ENCODE data around the gene FOXK1. TPM values are rescaled to one million over a fixed set of nuclear protein-coding genes. Genes with fewer than 3 reads are reported as not detected.
A peak's percentile ranks its signal among the peaks of the same experiment; 100 is the strongest.

FOXK1 gene
- total and polyA plus RNA-seq, 9 of the 15 experiments (the other 6 are each of a cell fraction or from before 2014, with no cell fraction given) = 0.32 to 45.5 (median 8.1) TPM

DNA sequence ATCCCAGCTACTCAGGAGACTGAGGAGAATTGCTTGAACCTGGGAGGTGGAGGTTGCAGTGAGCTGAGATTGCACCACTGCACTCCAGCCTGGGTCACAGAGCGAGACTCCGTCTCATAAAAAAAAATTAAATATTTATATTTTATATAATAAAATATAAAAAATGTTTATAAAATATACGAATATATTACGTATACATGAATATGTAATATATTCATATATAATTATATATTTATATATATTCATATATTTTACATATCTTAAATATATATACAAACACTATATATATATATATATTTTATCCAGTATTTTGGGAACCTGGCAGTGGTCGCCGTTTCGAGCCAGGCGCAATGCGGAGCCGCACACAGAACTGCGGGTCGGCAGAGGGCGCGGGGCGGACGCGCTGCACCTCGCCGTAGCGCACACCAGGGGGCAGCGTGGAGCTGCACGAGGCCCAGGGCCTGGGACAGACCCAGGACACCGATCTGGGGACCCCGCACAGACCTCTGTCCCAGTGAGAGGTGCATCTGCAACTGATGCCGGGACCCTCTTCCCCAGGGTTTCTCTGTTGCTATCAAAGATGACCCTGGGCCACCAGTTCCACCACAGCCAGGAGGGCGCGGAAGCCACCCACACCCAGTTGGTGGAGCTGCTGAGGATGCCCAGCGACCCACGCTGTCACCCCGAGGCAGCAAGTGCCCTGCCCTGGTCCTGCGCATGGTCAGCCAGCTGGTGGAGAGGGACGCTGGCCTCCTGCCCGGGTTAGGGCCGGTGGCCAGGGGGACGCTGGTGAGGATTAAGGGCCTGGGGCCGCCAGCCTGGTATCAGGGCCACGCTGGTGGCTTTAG lies 116.0 kb downstream of the FOXK1 start (continued):
- no peak for TF ChIP-seq PHB2 (IDR thresholded peaks at IDR 0.05; ENCODE audit: low read depth)
- TF ChIP-seq, protein P1, sequence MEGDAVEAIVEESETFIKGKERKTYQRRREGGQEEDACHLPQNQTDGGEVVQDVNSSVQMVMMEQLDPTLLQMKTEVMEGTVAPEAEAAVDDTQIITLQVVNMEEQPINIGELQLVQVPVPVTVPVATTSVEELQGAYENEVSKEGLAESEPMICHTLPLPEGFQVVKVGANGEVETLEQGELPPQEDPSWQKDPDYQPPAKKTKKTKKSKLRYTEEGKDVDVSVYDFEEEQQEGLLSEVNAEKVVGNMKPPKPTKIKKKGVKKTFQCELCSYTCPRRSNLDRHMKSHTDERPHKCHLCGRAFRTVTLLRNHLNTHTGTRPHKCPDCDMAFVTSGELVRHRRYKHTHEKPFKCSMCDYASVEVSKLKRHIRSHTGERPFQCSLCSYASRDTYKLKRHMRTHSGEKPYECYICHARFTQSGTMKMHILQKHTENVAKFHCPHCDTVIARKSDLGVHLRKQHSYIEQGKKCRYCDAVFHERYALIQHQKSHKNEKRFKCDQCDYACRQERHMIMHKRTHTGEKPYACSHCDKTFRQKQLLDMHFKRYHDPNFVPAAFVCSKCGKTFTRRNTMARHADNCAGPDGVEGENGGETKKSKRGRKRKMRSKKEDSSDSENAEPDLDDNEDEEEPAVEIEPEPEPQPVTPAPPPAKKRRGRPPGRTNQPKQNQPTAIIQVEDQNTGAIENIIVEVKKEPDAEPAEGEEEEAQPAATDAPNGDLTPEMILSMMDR (IDR thresholded peaks at IDR 0.05 in 2 of 3, conservative IDR thresholded peaks at IDR 0.05 in 1 of 3; ENCODE audit: insufficient read depth in 2 of 3, low read depth in 1 of 3, low read length in 3 of 3) = peak; percentile 87 to 99 (median 99)
- TF ChIP-seq NRF1 (conservative IDR thresholded peaks at IDR 0.05 in 1 of 2, IDR thresholded peaks at IDR 0.05 in 1 of 2) = 0 out of 4 replicates have a peak, but pooled peaks of 1 of the 2 experiments have one; percentile 37
- TF ChIP-seq STAG1 (CRISPR knock-in tag; IDR thresholded peaks at IDR 0.05; ENCODE audit: borderline replicate concordance) = peak; percentile 87; the same call in 1 of the 2 replicates
- TF ChIP-seq RB1 (IDR thresholded peaks at IDR 0.05; ENCODE audit: low read depth) = peak; percentile 70; the same call in 1 of the 2 replicates
- no peak for TF ChIP-seq KLF1 (tag; IDR thresholded peaks at IDR 0.05)
- TF ChIP-seq, protein P2, sequence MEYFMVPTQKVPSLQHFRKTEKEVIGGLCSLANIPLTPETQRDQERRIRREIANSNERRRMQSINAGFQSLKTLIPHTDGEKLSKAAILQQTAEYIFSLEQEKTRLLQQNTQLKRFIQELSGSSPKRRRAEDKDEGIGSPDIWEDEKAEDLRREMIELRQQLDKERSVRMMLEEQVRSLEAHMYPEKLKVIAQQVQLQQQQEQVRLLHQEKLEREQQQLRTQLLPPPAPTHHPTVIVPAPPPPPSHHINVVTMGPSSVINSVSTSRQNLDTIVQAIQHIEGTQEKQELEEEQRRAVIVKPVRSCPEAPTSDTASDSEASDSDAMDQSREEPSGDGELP (CRISPR knock-in tag; IDR thresholded peaks at IDR 0.05; ENCODE audit: borderline replicate concordance) = peak; percentile 48; the same call in 1 of the 2 replicates
- peak; percentile 90 for TF ChIP-seq SMC3 (conservative IDR thresholded peaks at IDR 0.05; ENCODE audit: insufficient read depth, low read depth, low read length)
- TF ChIP-seq, protein P3, sequence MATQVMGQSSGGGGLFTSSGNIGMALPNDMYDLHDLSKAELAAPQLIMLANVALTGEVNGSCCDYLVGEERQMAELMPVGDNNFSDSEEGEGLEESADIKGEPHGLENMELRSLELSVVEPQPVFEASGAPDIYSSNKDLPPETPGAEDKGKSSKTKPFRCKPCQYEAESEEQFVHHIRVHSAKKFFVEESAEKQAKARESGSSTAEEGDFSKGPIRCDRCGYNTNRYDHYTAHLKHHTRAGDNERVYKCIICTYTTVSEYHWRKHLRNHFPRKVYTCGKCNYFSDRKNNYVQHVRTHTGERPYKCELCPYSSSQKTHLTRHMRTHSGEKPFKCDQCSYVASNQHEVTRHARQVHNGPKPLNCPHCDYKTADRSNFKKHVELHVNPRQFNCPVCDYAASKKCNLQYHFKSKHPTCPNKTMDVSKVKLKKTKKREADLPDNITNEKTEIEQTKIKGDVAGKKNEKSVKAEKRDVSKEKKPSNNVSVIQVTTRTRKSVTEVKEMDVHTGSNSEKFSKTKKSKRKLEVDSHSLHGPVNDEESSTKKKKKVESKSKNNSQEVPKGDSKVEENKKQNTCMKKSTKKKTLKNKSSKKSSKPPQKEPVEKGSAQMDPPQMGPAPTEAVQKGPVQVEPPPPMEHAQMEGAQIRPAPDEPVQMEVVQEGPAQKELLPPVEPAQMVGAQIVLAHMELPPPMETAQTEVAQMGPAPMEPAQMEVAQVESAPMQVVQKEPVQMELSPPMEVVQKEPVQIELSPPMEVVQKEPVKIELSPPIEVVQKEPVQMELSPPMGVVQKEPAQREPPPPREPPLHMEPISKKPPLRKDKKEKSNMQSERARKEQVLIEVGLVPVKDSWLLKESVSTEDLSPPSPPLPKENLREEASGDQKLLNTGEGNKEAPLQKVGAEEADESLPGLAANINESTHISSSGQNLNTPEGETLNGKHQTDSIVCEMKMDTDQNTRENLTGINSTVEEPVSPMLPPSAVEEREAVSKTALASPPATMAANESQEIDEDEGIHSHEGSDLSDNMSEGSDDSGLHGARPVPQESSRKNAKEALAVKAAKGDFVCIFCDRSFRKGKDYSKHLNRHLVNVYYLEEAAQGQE (IDR thresholded peaks at IDR 0.05; ENCODE audit: borderline replicate concordance) = peak; percentile 76
- TF ChIP-seq, protein P3 (CRISPR knock-in tag; IDR thresholded peaks at IDR 0.05; ENCODE audit: low read depth) = no peak
- TF ChIP-seq CXXC5 (CRISPR knock-in tag; IDR thresholded peaks at IDR 0.05) = peak; percentile 25; the same call in 1 of the 2 replicates
- peak; percentile 22; the same call in 1 of the 2 replicates for TF ChIP-seq KLF16 (IDR thresholded peaks at IDR 0.05)
- TF ChIP-seq, protein P4, sequence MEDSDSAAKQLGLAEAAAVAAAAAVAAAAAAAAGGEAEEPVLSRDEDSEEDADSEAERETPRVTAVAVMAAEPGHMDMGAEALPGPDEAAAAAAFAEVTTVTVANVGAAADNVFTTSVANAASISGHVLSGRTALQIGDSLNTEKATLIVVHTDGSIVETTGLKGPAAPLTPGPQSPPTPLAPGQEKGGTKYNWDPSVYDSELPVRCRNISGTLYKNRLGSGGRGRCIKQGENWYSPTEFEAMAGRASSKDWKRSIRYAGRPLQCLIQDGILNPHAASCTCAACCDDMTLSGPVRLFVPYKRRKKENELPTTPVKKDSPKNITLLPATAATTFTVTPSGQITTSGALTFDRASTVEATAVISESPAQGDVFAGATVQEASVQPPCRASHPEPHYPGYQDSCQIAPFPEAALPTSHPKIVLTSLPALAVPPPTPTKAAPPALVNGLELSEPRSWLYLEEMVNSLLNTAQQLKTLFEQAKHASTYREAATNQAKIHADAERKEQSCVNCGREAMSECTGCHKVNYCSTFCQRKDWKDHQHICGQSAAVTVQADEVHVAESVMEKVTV (CRISPR knock-in tag; IDR thresholded peaks at IDR 0.05) = peak; percentile 60; the same call in 1 of the 2 replicates
- TF ChIP-seq ZBTB7A (IDR thresholded peaks at IDR 0.05; ENCODE audit: borderline replicate concordance, control insufficient read depth, low read depth, low read length) = peak; percentile 69; the same call in 1 of the 2 replicates

Data from K562 (cell line).